Measurements from ENCODE around the gene VKORC1.
A peak's percentile ranks its signal among the peaks of the same experiment; 100 is the strongest.
"Not testable (repeated sequence)": the region's sequence is repeated elsewhere in the genome, so short reads cannot be mapped to it uniquely, and the experiment has no call there.

VKORC1 gene

DNA sequence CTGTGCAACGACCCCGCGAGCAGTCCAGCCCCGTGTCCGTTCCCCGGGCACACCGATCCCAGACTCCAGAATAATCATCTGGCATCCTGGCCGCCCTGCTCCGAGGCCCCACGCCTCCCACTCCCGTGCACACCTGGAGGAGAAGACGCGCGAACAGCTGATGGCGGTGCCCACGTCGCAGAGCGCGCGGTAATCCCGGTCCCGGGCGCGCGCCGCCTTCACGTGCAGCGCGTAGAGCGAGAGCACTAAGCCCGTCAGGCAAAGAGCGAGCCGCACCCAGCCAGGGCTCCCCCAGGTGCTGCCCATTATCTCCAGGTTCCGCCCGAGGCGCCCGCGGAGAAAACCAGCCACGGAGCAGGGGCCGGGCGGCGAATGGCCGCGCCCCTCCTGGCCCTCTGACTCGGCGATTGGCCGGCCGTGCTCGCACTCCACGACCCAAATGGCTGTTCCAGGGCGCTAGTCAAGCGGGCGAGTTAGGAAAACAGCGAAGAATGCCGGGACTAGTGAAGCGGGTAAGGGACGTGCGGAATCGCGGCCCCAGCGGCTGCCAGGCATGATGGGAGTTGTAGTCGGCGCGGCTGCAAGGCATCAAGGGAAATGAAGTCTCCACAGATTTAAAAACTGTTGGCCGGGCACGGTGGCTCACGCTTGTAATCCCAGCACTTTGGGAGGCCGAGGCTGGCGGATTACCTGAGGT, at the start of gene VKORC1:
TSS of gene VKORC1 (minus strand) at position 374 of the 697 bp plus-strand sequence. CDS start at position 306, 68 bp downstream.
- TF ChIP-seq CTCF (IDR thresholded peaks at IDR 0.05; ENCODE audit: insufficient read depth, low read length, poor library complexity, severe bottlenecking) = no peak
- Histone ChIP-seq H3K27me3 (replicated peaks; ENCODE audit: control insufficient read depth, insufficient read depth, low read length) (no peaks in the 10 kb centered on the region), H3K36me3 (ENCODE audit: control insufficient read depth, insufficient read depth, low read length) (peaks cover 7% of the 10 kb centered on the region), H3K4me3 (replicated peaks; ENCODE audit: low read depth, low read length) (peak within 1 kb of the TSS; percentile 96)
- peak; percentile 92 for DNase-seq (ENCODE audit: extremely low read depth, insufficient read length)

DNA sequence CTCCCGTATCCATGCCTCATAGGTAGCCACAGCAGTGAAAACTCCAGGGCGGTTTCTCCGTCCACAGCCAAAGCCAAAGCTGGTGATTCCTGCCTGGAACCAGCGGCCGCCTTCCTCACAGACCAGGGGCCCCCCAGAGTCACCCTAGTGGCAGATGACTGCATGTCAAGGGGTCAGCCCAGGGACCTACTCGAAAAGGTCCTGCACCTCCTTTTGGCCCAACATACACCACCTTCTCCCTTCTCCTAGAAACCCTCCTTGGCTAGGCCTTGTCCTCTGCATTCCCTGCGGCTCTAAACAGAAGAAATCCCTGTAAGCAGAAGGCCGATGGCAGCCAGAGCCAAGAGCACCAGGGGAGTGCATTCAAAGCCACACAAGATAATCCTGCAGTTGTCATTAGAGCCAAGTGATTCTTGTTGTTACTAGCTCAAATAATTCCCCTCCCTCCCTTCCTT, 49.1 kb upstream of the VKORC1 start:
- DNase-seq (ENCODE audit: extremely low read depth, insufficient read length) = no peak
- Histone ChIP-seq H3K27me3 (replicated peaks; ENCODE audit: control insufficient read depth, insufficient read depth, low read length) (no peaks in the 10 kb centered on the region), H3K36me3 (ENCODE audit: control insufficient read depth, insufficient read depth, low read length) (no peaks in the 10 kb centered on the region), H3K4me3 (replicated peaks; ENCODE audit: low read depth, low read length) (no peak overlapping the region)
- TF ChIP-seq CTCF (IDR thresholded peaks at IDR 0.05; ENCODE audit: insufficient read depth, low read length, poor library complexity, severe bottlenecking) = no peak

- no peaks in the 10 kb centered on the region for H3K36me3 ChIP-seq (ENCODE audit: control insufficient read depth, insufficient read depth, low read length)
- H3K4me3 ChIP-seq (replicated peaks; ENCODE audit: low read depth, low read length) = no peak overlapping the region
- TF ChIP-seq CTCF (IDR thresholded peaks at IDR 0.05; ENCODE audit: insufficient read depth, low read length, poor library complexity, severe bottlenecking) = no peak
- DNase-seq (ENCODE audit: extremely low read depth, insufficient read length) = no peak
- H3K27me3 ChIP-seq (replicated peaks; ENCODE audit: control insufficient read depth, insufficient read depth, low read length) = no peaks in the 10 kb centered on the region
Measured at GRCh38 chr16:31143011-31143693, 48.6 kb upstream of the VKORC1 start.

DNA sequence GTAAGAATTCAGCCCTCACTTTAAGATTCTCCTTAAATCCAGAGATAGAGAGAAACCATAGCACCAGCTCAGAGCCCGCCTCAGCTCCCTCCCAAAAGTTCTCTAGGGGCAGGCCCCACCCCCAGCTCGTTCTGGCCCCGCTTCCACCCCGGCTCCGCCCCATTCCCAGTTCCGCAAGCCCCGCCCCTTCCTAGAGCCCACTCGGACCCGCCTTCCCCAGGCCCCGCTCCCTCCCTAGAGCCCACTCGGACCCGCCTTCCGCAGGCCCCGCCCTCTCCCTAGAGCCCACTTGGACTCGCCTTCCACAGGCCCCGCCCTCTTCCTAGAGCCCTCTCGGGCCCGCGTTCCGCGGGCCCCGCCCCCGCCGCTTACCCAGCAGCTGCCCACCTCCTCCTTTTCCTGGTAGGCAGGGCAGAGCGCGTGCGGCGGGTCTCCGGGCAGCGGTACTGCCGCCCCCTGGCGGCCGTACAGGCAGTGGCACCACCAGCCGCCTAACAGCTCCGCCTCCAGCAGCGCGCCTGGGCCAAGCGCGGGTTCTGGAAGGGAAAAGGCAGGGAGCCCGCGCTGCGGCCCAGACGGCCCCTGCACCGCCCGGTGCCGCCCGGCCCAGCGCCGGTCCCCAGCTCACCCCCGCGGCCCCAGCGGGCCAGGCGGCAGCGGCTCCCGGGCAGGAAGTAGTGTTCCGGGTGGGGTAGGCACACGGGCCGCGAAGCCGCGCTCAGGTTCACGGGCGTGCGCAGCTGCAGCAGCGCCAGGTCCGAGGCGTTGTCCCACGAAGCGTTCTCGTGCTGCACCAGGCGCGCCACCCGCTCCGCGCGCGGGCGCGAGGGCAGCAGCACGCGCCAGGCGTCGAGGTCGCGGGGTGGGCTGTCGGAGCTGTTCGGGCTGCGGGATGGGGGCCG, 47.8 kb upstream of the VKORC1 start:
- peak overlapping the region; percentile 41 for H3K4me3 ChIP-seq (replicated peaks; ENCODE audit: low read depth, low read length)
- DNase-seq (ENCODE audit: extremely low read depth, insufficient read length) = peak; percentile 99
- TF ChIP-seq CTCF (IDR thresholded peaks at IDR 0.05; ENCODE audit: insufficient read depth, low read length, poor library complexity, severe bottlenecking) = peak; percentile 94
- H3K27me3 ChIP-seq (replicated peaks; ENCODE audit: control insufficient read depth, insufficient read depth, low read length) = no peaks in the 10 kb centered on the region
- H3K36me3 ChIP-seq (ENCODE audit: control insufficient read depth, insufficient read depth, low read length) = no peaks in the 10 kb centered on the region

- Histone ChIP-seq H3K36me3 (ENCODE audit: control insufficient read depth, insufficient read depth, low read length) (no peaks in the 10 kb centered on the region), H3K4me3 (replicated peaks; ENCODE audit: low read depth, low read length) (peak overlapping the region; percentile 41), H3K27me3 (replicated peaks; ENCODE audit: control insufficient read depth, insufficient read depth, low read length) (no peaks in the 10 kb centered on the region)
- TF ChIP-seq CTCF (IDR thresholded peaks at IDR 0.05; ENCODE audit: insufficient read depth, low read length, poor library complexity, severe bottlenecking) = no peak
- no peak for DNase-seq (ENCODE audit: extremely low read depth, insufficient read length)
Measured at GRCh38 chr16:31141489-31142108, 47.0 kb upstream of the VKORC1 start.

GRCh38 chr16:31141071-31141469, 46.5 kb upstream of the VKORC1 start:
- H3K36me3 ChIP-seq (ENCODE audit: control insufficient read depth, insufficient read depth, low read length); DNase-seq (ENCODE audit: extremely low read depth, insufficient read length); H3K4me3 ChIP-seq (replicated peaks; ENCODE audit: low read depth, low read length); H3K27me3 ChIP-seq (replicated peaks; ENCODE audit: control insufficient read depth, insufficient read depth, low read length): not testable (repeated sequence)
